ENCODE measurements around the gene PARVB. TPM values are rescaled to one million over a fixed set of nuclear protein-coding genes. Genes with fewer than 3 reads are reported as not detected.

Gene PARVB
- total and polyA plus RNA-seq, 2 donors (not counting 3 experiments of a cell fraction or from before 2014, with no cell fraction given): 155 to 162 TPM

GRCh38 chr22:43980996-43981395 is 43.1 kb upstream of the PARVB start:
- no TSS peak for BruUV-seq (replicated peaks)
- dilution Hi-C loops (cut with MboI; ENCODE audit: extremely low pct_ligation_motif_present, low sequenced_read_pairs) (no loop called here), intact Hi-C loops (cut with micrococcal nuclease) (no loop called here)
- H3K9me1 ChIP-seq (replicated peaks; ENCODE audit: control insufficient read depth, extremely low read depth, insufficient read depth, low read length): no peaks in the 10 kb centered on the region
- H3K27me3 ChIP-seq (ENCODE audit: control insufficient read depth in 2 of 2, insufficient read depth in 2 of 2, low read length in 2 of 2): no peaks in the 10 kb centered on the region
- no peaks in the 10 kb centered on the region for H3K4me1 ChIP-seq (ENCODE audit: control insufficient read depth, extremely low read depth, insufficient read depth, low read length)
- H4K20me1 ChIP-seq (replicated peaks; ENCODE audit: control insufficient read depth, extremely low read depth, insufficient read depth, low read length): no peaks in the 10 kb centered on the region
- H3K36me3 ChIP-seq (ENCODE audit: control insufficient read depth in 2 of 2, extremely low read depth in 1 of 2, insufficient read depth in 2 of 2, low read length in 2 of 2): peaks cover 0 to 57% of the 10 kb centered on the region in 2 experiments
- no peak overlapping the region for H2AFZ ChIP-seq (ENCODE audit: low read depth, low read length)
- H3K9me3 ChIP-seq (replicated peaks; ENCODE audit: control insufficient read depth, insufficient read depth, low read length): no peaks in the 10 kb centered on the region
- POLR2A ChIA-PET: no interaction called here
- FAIRE-seq (no peak), DNase-seq (ENCODE audit: low read depth, low spot score) (no peak)
- CTCF ChIA-PET: interaction anchor here (0.5 to 1.5 kb wide), 2 partner anchors 12 to 576 kb away, joined by 4 to 7 read pairs; no protein-coding TSS in a partner anchor
- H3K27ac ChIP-seq (ENCODE audit: insufficient read depth, low read depth, low read length): no peak overlapping the region
- H3K9ac ChIP-seq (replicated peaks; ENCODE audit: extremely low read depth, insufficient read depth, low read length): no peak overlapping the region
- TF ChIP-seq JUN (IDR thresholded peaks at IDR 0.05; ENCODE audit: borderline replicate concordance, insufficient read depth, insufficient read length, low read depth) (no peak), POLR2A (IDR thresholded peaks at IDR 0.05; ENCODE audit: low read depth, low read length) (no peak), MAX (IDR thresholded peaks at IDR 0.05; ENCODE audit: insufficient read depth, insufficient read length) (no peak), EZH2 (IDR thresholded peaks at IDR 0.05; ENCODE audit: borderline replicate concordance, low read depth, low read length, severe bottlenecking) (no peak), MYC (IDR thresholded peaks at IDR 0.05; ENCODE audit: low read depth, low read length) (no peak), FOS (IDR thresholded peaks at IDR 0.05; ENCODE audit: borderline replicate concordance, insufficient read depth, low read length) (no peak), POLR2AphosphoS5 (IDR thresholded peaks at IDR 0.05; ENCODE audit: insufficient read depth, low read depth, low read length) (no peak), GATA2 (IDR thresholded peaks at IDR 0.05; ENCODE audit: insufficient read depth, insufficient read length, low read depth, low read length) (no peak), CTCF (IDR thresholded peaks at IDR 0.05; ENCODE audit: extremely low read depth in 1 of 2, insufficient read depth in 1 of 2, low read depth in 1 of 2, low read length in 2 of 2) (no peak)
- H3K4me3 ChIP-seq (replicated peaks in 1 of 3; ENCODE audit: insufficient read depth in 1 of 3, low read depth in 1 of 3, low read length in 3 of 3): no peak overlapping the region
- H3K4me2 ChIP-seq (ENCODE audit: insufficient read depth, low read length): no peak overlapping the region
- no peaks in the 10 kb centered on the region for H3K79me2 ChIP-seq (ENCODE audit: control insufficient read depth, insufficient read depth, low read length)

Data from endothelial cell of umbilical vein (primary cell).